DMS114 treated with DMSO at 0.1 percent for 48 hours (cell line): Measurements from ENCODE around the gene RMND5B.
"Not testable (repeated sequence)": the region's sequence is repeated elsewhere in the genome, so short reads cannot be mapped to it uniquely, and the experiment has no call there.

ENCODE experiments used
- DNase-seq: peaks from one replicate; lab custom pipeline; 2025; ENCODE audit not compliant: unreplicated experiment; lab: John Stamatoyannopoulos, UW

RMND5B gene

DNA sequence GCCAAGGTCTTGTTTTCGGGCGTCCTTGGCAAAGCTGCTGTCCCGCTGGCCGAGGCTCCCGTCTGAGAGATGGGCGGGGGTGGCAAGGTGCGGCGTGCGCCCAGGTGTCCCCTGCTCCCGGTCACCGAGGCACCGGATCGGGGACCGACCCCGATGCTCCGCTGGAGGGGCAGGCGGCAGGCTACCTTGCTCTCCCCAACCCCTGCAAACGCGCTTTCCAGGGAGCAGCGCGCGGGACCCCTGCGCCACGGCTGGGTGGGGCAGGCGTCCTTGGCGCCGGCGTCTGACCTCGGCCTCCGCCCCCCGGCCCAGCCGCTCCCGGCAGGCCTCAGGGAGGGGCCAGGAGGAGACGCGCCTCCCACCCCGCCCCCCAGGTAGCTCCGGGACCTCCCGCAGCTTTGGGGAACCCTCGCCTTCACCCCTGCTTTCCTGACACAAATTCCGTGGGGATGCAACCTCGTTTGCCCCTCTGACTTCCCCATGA is 16.9 kb upstream of the RMND5B start:
- DNase-seq = no peak

GRCh38 chr5:178114325-178115135 is 16.3 kb upstream of the RMND5B start:
- no peak for DNase-seq

DNA sequence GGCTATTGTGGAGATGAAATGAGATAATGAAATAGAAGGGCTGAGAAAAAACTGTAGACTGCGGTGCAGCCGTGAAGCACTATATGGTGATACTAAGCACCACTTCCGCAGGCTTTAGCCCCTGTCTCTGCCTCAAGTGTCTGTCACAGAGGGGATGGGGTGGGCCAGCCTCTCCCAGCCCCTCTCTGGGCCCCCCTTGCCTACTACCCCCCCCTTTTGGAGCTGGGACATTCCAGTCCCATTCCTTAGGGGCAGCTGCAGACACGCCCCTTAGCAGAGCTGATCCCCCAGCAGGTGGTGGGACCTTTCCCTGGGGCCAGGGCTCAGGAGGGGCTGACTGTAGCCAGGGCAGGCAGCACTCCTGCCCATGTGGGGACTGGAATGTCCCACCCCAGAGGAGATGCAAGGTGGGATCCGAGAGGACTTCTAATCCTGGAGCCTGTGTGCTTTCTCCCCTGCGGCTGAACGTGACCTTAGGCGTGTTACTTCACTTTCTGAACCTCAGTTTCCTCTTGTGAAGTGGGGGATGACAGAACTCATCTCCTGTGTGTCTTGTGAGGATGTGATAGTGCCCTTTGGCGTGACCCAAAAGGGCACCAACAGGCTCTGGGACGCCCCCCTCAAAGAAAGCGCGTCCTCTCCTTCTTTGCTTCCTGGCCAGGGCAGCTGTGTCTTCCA is 15.5 kb upstream of the RMND5B start:
- DNase-seq = no peak

DNA sequence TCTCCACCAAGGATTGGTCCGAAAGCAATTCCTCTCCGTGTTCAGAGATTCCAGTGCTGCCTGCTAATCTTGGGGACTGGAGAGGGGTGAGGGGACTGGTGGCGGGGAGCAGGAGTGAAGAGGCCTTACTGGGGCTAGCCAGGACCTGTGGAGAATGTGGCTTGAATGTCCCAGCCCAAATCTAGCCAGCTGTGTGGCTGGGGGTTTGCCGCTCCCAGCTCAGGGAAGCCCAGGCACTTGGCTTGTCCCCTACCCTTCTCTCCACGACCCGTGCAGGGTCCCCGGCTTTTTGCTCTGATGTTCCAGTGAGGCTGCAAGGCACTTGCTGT is 15.0 kb upstream of the RMND5B start:
- no peak for DNase-seq

DNA sequence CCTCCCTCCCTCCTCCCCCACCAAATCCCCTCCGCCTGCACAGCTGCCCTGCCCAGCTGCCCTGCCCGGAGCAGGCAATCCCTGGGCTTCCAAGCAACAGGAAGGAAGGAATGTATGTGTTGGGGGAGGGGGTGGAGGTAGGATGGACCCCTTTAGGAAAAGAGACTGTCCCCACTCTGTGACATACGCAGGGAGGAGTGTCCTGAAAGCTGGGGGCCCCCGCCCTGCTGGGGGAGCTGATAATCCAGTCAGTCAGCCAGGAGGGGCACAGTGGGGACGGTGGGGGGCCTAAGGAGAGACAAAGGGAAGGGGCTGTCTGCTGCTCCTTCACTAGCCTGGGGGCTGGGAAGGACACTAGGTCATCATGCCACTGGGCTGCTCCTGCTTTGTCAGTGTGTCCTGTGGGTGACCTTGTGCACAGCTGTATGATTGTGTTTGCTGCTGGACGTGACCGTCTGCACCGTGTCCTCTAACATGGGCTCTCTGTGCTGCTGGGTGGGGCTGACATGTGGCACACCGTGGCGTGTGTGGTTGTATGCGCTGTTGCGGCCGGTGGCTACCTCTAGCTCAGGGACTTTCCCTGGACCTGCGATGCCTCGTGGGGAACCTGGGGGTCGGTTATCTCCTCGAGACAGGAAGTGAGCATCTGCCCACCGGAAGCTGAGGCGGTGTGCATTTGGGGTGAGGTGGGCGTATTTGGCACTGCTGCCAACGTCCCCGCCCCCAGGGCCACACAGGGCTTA is 14.5 kb upstream of the RMND5B start:
- no peak for DNase-seq

- no peak for DNase-seq
These were observed 12.7 kb upstream of the RMND5B start for GRCh38 chr5:178117923-178118701.

DNA sequence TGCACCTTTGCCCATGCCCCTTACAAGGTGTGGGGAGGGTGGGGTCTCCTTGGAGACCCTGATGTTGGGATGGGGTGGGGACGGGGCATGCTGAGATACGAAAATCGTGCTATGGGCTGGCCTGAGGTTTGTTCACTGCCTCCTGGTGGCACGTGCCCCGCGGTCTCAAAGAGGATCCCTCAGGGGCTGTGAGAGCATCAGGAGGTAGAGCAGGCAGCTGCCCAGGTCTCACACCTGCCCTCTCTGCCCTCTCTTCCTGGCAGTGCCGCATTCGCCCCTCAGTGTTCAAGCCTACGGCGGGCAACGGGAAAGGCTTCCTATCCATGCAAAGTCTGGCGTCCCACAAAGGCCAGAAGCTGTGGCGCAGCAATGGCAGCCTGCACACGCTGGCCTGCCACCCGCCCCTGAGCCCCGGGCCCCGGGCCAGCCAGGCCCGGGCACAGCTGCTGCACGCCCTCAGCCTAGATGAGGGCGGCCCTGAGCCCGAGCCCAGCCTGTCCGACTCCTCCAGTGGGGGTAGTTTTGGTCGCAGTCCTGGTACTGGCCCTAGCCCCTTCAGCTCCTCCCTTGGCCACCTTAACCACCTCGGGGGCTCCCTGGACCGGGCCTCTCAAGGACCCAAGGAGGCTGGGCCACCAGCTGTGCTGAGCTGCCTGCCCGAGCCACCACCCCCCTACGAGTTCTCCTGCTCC is 10.8 kb upstream of the RMND5B start:
- DNase-seq = no peak

DNA sequence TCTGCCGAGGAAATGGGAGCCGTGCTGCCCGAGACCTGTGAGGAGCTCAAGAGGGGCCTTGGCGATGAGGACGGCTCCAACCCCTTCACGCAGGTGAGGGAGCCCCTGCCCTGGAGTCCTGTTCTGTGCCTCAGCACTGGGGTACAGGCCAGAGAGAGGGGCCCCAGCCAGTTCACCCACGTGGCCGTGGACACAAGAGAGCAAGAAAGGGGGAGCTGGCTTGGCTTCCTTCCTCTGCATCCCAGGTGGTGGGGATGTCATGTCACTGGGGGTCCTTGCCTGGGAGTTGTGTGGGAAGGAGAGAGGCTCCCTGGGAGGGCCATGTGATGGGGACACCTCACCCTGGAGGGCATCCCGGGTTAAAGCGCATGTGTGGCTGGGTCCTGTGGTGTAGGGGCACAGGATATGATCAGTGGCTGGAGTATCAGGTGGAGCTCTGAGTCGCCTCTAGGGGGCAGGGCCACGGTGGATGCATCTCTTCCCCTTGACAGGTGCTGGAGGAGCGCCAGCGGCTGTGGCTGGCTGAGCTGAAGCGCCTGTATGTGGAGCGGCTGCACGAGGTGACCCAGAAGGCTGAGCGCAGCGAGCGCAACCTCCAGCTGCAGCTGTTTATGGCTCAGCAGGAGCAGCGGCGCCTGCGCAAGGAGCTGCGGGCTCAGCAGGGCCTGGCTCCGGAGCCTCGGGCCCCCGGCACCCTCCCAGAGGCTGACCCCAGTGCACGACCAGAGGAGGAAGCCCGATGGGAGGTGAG is 10.0 kb upstream of the RMND5B start:
- DNase-seq = no peak

DNA sequence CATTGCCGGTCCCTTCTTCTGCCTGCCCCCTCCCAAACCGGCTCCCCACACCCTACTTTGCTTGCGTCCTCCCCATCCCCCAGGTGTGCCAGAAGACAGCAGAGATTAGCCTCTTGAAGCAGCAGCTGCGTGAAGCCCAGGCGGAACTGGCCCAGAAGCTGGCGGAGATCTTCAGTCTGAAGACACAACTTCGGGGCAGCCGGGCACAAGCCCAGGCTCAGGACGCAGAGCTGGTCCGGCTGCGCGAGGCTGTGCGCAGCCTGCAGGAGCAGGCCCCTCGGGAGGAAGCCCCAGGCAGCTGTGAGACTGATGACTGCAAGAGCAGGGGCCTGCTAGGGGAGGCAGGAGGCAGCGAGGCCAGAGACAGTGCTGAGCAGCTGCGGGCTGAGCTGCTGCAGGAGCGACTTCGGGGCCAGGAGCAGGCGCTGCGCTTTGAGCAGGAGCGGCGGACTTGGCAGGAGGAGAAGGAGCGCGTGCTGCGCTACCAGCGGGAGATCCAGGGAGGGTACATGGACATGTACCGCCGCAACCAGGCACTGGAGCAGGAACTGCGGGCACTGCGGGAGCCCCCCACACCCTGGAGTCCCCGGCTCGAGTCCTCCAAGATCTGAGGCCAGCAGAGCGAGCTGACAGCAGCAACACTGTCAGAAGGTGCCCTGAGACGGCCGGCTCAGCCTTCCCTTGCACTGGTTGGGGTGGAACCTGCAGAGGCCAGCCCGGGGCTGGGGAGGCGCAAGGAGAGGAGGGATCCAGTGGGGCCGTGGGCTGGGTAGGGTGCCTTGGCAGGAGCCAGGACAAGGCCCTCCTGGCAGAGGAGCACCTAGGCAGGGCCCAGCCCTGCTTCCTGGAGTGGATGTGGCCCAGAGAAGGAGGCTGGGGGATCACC is 9.2 kb upstream of the RMND5B start:
- no peak for DNase-seq

DNA sequence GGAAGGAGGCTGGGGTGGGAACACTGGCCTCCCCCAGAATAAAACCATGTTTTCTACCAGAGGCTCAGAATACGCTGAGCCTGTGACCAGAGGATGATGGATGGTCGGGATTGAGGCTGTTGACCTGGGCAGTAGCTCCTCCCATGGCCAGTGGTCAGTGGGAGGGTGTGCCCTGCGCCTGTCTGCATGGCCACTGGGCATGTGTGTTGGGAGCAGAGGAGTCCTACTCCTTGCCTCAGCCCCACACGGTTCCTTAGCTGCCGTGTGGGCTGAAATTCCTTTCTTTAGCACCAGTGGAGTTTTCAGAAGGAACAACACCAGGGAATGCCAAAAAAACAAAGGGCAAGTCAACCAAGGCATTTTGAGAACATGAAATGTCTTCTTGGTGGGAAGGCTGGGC is 8.5 kb upstream of the RMND5B start:
- no peak for DNase-seq

DNA sequence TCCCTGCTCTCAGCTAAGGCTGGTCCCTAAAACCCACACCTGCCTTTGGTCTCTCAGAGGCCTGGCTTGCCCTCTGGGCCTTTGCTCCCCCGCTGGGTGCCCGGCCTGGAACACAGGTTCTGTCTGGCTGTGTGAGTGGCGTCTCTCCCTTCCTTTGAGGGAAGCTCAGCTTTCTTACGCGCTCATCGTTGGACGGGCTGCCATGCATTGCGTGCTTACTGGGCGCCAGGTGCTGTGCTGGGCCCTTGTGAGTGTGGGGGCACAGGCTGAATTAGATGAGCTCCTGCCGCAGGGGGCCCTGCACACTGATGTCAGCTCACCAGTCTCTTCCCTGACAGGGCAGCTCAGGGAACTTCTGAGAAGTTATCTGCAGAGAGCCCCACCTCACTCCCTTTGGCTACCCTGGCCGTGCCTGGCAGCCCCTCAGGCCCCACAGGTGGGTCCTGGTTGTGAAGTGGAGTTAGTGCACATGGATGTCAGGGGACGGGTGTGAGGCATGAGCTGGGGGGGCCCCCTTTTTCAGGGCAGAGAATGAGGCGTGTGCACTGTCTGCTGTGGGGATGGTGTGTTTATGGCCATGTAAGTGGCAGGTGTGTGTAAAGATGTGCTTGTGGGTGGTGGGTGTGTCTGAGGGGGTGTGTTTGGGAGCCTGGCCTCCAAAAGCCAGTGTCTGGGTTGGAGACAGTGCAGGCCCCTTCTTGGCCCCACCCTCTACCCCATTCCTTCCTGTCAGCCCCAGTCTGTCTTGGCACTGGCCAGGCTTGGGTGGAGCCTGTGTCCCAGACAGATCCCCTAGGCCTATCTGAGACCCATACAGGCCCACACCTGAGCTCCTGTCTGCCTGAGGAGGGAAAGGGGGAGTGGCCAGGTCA is 7.5 kb upstream of the RMND5B start:
- no peak for DNase-seq

DNA sequence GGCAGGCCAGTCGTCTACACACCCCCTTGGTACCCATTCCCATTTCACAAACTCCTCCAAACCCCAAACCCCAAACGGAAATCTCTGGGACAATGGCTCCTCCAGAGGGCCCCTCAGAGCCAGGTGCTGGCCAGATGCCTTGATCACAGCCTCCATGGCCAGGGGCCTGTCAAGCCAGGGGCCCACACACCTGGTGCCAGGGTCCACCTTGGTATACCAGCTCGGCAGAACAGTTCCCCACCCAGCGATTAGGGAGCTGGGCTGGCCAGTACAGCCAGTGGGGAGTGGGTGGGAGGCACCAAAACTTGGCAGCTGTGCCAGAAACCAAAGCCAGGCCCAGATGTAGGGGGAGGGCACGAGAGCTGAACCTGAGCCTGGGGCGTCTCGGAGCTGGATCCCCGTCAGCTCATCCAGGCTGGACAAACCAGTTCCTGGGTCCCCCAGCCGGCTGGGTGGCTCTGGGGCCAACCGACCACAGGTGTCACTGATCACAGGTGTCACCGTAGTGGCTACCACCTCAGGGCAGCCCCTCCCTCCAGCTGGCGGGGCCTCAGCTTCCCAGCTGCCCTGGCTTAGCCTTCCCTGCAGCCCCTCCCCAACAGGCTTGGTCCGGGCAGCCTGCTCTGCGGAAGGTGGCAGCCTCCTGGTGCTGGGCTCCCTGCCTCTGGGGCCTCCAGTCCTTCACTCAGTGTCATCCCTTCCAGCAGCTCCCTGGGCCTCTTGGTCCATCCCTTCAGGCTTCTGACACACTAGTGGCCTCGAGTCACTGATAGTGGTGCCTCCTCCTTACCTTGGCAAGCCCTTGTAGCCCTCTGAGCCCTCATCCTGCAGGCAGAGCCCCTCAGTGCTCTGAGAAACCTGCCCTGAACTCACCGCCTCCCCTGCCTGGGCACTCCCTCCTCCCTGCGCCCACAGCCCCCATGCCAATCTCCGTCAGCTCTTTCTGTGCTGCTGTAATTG is 6.6 kb upstream of the RMND5B start:
- no peak for DNase-seq

GRCh38 chr5:178125253-178125906 is 5.4 kb upstream of the RMND5B start:
- DNase-seq = no peak

DNA sequence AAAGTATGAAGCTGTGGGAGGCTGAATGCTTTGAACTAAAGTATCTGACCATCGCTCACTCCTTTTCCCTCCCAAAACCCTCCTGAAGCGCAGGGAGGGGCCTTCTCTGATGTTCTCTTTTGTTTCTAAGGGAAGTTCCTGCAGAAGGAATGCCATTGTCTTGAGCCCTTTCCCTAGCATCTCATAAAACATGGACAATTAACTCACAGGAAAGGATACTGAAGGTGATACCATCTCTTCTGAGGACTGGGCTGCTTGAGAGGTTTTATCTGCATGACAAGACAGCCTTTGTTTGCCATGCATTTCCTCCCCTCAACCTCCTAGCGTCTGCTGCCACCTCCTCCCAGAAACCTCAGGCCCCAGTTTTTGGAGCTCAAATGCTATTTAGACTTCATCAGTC is 4.3 kb upstream of the RMND5B start:
- no peak for DNase-seq

DNA sequence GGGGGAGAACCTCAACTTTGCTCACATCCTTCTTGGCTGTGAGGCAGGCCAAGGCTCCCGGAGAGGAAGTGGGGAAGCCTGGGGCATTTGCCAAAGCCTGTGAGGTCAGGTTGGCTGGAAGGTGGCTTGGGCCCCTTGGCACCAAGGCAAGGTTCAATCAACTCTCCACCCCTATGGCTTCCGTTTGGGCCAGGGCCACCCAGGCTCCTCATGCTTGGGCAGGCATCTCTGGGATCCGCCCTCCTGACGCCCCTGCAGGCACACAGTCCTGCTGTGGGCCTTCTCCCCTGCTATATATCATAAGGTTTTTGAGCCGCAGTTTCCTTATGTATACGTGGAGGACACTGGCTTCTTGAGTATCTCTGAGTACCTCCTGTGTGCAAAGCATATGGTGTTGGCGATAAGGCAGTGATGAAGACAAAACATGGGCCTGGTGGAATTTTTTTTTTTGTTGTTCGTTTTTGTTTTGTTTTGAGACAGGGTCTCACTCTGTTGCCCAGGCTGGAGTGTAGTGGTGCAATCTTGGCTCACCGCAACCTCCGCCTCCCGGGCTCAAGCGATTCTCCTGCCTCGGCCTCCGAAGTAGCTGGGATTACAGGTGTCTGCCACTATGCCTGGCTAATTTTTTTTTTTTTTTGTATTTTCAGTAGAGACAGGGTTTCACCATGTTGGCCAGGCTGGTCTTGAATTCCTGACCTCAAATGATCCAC is 3.4 kb upstream of the RMND5B start:
- DNase-seq = not testable (repeated sequence)

DNA sequence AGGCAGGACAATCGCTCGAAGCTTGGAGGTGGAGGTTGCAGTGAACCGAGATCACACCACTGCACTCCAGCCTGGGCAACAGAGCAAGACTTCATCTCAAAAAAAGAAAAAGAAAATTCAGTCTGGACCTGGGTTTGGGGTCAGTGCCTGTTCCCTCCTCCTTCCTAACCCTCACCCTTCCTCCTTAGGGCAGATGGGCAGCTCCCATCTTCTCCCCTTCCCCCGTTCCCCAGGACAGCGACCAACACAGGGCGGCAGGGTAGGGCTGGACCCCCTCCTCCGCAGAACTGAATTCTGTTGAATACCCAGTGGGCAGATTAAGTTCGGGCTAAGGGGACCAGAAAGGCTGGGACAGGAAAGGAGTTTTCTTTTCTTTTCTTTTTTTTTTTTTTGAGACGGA is 1.5 kb upstream of the RMND5B start:
- DNase-seq = no peak
